Measurements from ENCODE around the gene B2M. TPM values are rescaled to one million over a fixed set of nuclear protein-coding genes. Genes with fewer than 3 reads are reported as not detected.
"Not testable (repeated sequence)": the region's sequence is repeated elsewhere in the genome, so short reads cannot be mapped to it uniquely, and the experiment has no call there.

Gene B2M
- total RNA-seq, 1 experiment from 2014 or later: 2,056 TPM

DNA sequence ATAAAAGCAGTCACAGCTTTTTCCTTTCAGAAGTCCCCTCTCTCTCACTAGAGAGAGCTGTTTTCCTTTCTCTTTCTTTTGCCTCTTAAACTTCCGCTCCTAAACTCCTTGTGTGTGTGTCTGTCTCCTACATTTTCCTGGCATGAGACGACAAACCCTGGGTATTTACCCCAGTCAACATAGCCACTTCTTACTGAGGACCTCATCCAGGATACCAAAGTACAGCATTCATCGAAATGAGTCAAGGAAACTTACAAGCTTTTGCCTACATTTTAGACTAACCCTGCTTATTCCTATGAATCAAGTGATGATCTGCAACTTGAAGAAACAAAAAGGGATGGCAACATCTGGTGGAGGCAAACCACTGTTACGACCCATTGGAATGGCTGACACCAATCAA lies 16.9 kb upstream of the B2M start:
- in situ Hi-C loops (cut with HindIII; ENCODE audit: low pct_unique_long_range_greater_than_20kb, low sequenced_read_pairs): no loop called here
- no peak for DNase-seq (ENCODE audit: low read depth)

DNA sequence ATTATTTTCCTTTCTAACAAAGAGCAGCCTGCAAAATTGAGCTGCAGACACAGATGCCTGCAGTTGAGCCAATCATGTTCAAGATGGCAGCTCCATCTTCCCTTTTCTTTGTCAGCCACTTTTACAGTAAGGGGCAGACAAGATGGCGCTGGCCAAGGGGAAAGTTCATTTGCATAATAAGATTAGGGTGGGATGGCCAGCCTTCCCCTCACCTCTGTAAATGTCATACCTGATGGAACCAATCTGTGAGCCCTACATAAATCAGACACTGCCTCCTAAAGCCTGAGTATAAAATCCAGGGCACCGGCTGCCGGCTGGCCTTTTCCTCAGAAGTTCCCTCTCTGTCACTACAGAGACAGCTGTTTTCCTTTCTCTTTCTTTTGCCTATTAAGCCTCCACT lies 16.0 kb upstream of the B2M start:
- DNase-seq (ENCODE audit: low read depth): no peak
- in situ Hi-C loops (cut with HindIII; ENCODE audit: low pct_unique_long_range_greater_than_20kb, low sequenced_read_pairs): no loop called here

DNA sequence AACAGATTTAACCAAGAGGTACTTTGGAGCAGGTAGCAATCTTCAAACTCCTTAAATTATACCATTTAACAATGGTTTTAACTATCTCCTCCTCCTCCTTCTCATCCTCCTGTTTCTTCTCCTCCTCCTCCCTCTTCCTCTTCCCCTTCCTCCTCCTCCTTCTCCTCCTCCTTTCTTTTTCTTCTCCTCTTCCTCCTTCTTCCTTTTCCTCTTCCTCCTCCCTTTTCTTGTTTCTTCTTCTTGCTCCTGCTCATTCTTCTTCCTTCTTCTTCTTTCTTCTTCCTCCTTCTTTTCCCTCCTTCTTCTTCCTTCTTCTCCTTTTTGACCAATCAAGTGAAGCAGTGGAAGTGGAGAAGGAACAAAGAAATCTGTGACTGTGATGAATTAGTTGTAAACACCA lies 14.3 kb upstream of the B2M start:
- DNase-seq (ENCODE audit: low read depth): no peak
- in situ Hi-C loops (cut with HindIII; ENCODE audit: low pct_unique_long_range_greater_than_20kb, low sequenced_read_pairs): no loop called here

DNA sequence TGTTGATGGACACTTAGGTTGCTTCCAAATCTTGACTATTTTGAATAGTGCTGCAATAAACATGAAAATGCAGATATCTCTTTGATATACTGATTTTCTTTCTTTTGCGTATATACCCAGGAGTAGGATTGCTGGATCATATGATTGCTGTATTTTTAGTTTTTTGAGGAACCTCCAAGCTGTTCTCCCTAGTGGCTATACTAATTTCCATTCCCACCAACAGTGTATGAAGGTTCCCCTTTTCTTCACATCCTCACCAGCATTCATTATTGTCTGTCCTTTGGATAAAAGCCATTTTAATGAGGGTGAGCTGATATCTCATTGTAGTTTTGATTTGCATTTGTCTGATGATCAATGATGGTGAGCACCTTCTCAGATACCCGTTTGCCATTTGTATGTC lies 12.7 kb upstream of the B2M start:
- no peak for DNase-seq (ENCODE audit: low read depth)
- in situ Hi-C loops (cut with HindIII; ENCODE audit: low pct_unique_long_range_greater_than_20kb, low sequenced_read_pairs): no loop called here

DNA sequence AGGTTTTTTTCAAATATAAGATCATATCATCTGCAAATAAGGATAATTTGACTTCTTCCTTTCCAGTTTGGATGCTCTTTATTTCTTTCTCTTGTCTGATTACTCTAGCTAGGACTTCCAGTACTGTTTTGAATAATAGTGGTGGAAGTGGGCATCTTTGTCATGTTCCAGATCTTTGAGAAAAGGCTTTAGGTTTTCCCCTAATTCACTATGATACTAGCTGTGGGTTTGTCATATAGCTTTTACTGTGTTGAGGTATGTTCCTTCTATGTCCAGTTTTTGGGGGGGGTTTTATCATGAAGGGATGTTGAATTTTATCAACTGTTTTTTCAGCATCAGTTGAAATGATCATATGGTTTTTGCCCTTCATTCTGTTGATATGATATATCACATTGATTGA lies 10.6 kb upstream of the B2M start:
- DNase-seq (ENCODE audit: low read depth); in situ Hi-C loops (cut with HindIII; ENCODE audit: low pct_unique_long_range_greater_than_20kb, low sequenced_read_pairs): not testable (repeated sequence)

DNA sequence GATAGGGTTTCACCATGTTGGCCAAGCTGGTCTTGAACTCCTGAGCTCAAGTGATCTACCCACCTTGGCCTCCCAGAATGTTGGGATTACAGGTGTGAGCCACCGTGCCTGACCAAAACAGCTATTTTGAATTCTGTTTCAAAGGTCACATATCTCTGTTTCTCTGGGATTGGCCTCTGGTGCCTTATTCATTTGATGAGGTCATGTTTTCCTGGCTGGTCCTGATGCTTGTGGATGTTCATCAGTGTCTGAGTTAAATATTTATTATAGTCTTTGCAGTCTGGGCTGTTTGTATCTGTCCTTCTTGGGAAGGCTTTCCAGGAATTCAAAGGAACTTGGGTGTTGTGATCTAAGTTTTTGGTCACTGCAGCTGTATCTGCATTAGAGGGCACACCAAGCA lies 5.3 kb upstream of the B2M start:
- DNase-seq (ENCODE audit: low read depth): no peak
- in situ Hi-C loops (cut with HindIII; ENCODE audit: low pct_unique_long_range_greater_than_20kb, low sequenced_read_pairs): no loop called here

DNA sequence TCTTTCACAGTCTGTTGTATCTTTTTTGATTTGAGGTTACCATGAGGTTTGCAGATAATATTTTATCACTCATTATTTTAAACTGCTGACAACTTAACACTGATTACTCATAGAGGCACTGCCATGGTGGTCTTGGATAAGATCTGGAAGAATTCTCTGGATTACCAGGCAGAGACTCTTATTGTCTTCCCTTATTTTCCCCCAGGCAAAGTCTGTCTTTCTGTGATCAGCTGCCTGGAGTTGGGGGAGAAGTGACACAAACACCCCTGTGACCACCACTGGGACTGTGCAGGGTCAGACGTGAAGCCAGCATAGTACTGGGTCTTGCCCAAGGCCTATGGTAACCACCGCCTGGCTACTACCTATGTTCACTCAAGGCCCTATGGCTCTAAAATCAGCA lies 4.9 kb upstream of the B2M start:
- DNase-seq (ENCODE audit: low read depth): no peak
- in situ Hi-C loops (cut with HindIII; ENCODE audit: low pct_unique_long_range_greater_than_20kb, low sequenced_read_pairs): no loop called here

DNA sequence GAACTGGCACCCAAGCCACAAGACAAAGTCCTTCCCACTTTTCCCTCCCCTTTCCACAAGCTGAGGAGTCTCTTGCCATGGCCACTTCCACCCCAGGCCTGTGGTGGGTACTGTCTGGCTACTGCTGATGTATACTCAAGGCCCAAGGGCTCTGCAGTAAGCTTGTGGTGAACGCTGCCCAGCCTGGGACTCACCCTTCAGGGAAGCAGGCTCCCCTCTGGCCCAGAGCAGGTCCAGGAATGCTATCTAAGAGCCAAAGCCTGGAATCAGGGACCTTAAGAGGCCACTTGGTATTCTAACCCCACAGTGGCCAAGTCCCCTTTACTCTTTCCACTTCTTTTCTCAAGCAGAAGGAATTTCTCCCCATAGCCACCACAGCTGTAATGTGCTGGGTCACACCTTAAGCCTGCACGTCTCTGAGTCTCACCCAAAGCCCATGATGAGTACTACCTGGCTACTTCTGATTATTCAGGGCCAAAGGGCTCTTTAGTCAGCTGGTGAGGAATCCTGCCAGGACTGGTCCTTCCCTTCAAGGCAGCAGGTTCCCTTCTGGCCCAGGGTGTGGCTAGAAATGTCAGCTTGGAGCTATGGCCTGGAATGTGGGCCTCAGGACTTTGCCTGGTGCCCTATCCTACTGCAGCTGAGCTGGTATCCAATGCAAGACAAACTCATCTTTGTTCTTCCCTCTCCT lies 4.2 kb upstream of the B2M start:
- in situ Hi-C loops (cut with HindIII; ENCODE audit: low pct_unique_long_range_greater_than_20kb, low sequenced_read_pairs): no loop called here
- DNase-seq (ENCODE audit: low read depth): no peak

DNA sequence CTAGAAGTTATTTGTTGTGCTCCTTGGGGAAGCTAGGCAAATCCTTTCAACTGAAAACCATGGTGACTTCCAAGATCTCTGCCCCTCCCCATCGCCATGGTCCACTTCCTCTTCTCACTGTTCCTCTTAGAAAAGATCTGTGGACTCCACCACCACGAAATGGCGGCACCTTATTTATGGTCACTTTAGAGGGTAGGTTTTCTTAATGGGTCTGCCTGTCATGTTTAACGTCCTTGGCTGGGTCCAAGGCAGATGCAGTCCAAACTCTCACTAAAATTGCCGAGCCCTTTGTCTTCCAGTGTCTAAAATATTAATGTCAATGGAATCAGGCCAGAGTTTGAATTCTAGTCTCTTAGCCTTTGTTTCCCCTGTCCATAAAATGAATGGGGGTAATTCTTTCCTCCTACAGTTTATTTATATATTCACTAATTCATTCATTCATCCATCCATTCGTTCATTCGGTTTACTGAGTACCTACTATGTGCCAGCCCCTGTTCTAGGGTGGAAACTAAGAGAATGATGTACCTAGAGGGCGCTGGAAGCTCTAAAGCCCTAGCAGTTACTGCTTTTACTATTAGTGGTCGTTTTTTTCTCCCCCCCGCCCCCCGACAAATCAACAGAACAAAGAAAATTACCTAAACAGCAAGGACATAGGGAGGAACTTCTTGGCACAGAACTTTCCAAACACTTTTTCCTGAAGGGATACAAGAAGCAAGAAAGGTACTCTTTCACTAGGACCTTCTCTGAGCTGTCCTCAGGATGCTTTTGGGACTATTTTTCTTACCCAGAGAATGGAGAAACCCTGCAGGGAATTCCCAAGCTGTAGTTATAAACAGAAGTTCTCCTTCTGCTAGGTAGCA lies 851 bp upstream of the B2M start:
- in situ Hi-C loops (cut with HindIII; ENCODE audit: low pct_unique_long_range_greater_than_20kb, low sequenced_read_pairs): no loop called here
- peak; percentile 48 for DNase-seq (ENCODE audit: low read depth)

DNA sequence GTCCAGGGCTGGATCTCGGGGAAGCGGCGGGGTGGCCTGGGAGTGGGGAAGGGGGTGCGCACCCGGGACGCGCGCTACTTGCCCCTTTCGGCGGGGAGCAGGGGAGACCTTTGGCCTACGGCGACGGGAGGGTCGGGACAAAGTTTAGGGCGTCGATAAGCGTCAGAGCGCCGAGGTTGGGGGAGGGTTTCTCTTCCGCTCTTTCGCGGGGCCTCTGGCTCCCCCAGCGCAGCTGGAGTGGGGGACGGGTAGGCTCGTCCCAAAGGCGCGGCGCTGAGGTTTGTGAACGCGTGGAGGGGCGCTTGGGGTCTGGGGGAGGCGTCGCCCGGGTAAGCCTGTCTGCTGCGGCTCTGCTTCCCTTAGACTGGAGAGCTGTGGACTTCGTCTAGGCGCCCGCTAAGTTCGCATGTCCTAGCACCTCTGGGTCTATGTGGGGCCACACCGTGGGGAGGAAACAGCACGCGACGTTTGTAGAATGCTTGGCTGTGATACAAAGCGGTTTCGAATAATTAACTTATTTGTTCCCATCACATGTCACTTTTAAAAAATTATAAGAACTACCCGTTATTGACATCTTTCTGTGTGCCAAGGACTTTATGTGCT lies 527 bp downstream of the B2M start:
- DNase-seq (ENCODE audit: low read depth): peak; percentile 11
- in situ Hi-C loops (cut with HindIII; ENCODE audit: low pct_unique_long_range_greater_than_20kb, low sequenced_read_pairs): no loop called here

DNA sequence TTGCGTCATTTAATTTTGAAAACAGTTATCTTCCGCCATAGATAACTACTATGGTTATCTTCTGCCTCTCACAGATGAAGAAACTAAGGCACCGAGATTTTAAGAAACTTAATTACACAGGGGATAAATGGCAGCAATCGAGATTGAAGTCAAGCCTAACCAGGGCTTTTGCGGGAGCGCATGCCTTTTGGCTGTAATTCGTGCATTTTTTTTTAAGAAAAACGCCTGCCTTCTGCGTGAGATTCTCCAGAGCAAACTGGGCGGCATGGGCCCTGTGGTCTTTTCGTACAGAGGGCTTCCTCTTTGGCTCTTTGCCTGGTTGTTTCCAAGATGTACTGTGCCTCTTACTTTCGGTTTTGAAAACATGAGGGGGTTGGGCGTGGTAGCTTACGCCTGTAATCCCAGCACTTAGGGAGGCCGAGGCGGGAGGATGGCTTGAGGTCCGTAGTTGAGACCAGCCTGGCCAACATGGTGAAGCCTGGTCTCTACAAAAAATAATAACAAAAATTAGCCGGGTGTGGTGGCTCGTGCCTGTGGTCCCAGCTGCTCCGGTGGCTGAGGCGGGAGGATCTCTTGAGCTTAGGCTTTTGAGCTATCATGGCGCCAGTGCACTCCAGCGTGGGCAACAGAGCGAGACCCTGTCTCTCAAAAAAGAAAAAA lies 1.2 kb downstream of the B2M start:
- peak; percentile 77 for DNase-seq (ENCODE audit: low read depth)
- in situ Hi-C loops (cut with HindIII; ENCODE audit: low pct_unique_long_range_greater_than_20kb, low sequenced_read_pairs): no loop called here

DNA sequence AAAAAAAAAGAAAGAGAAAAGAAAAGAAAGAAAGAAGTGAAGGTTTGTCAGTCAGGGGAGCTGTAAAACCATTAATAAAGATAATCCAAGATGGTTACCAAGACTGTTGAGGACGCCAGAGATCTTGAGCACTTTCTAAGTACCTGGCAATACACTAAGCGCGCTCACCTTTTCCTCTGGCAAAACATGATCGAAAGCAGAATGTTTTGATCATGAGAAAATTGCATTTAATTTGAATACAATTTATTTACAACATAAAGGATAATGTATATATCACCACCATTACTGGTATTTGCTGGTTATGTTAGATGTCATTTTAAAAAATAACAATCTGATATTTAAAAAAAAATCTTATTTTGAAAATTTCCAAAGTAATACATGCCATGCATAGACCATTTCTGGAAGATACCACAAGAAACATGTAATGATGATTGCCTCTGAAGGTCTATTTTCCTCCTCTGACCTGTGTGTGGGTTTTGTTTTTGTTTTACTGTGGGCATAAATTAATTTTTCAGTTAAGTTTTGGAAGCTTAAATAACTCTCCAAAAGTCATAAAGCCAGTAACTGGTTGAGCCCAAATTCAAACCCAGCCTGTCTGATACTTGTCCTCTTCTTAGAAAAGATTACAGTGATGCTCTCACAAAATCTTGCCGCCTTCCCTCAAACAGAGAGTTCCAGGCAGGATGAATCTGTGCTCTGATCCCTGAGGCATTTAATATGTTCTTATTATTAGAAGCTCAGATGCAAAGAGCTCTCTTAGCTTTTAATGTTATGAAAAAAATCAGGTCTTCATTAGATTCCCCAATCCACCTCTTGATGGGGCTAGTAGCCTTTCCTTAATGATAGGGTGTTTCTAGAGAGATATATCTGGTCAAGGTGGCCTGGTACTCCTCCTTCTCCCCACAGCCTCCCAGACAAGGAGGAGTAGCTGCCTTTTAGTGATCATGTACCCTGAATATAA lies 2.0 kb downstream of the B2M start:
- DNase-seq (ENCODE audit: low read depth): peak; percentile 52
- in situ Hi-C loops (cut with HindIII; ENCODE audit: low pct_unique_long_range_greater_than_20kb, low sequenced_read_pairs): no loop called here

DNA sequence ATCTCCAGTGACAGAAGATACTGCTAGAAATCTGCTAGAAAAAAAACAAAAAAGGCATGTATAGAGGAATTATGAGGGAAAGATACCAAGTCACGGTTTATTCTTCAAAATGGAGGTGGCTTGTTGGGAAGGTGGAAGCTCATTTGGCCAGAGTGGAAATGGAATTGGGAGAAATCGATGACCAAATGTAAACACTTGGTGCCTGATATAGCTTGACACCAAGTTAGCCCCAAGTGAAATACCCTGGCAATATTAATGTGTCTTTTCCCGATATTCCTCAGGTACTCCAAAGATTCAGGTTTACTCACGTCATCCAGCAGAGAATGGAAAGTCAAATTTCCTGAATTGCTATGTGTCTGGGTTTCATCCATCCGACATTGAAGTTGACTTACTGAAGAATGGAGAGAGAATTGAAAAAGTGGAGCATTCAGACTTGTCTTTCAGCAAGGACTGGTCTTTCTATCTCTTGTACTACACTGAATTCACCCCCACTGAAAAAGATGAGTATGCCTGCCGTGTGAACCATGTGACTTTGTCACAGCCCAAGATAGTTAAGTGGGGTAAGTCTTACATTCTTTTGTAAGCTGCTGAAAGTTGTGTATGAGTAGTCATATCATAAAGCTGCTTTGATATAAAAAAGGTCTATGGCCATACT lies 4.0 kb downstream of the B2M start:
- in situ Hi-C loops (cut with HindIII; ENCODE audit: low pct_unique_long_range_greater_than_20kb, low sequenced_read_pairs): no loop called here

DNA sequence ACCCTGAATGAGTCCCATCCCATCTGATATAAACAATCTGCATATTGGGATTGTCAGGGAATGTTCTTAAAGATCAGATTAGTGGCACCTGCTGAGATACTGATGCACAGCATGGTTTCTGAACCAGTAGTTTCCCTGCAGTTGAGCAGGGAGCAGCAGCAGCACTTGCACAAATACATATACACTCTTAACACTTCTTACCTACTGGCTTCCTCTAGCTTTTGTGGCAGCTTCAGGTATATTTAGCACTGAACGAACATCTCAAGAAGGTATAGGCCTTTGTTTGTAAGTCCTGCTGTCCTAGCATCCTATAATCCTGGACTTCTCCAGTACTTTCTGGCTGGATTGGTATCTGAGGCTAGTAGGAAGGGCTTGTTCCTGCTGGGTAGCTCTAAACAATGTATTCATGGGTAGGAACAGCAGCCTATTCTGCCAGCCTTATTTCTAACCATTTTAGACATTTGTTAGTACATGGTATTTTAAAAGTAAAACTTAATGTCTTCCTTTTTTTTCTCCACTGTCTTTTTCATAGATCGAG lies 4.5 kb downstream of the B2M start:
- no peak for DNase-seq (ENCODE audit: low read depth)
- in situ Hi-C loops (cut with HindIII; ENCODE audit: low pct_unique_long_range_greater_than_20kb, low sequenced_read_pairs): no loop called here

More for the DNA sequence above, 4.0 kb downstream of the B2M start:
- no peak for DNase-seq (ENCODE audit: low read depth)

DNA sequence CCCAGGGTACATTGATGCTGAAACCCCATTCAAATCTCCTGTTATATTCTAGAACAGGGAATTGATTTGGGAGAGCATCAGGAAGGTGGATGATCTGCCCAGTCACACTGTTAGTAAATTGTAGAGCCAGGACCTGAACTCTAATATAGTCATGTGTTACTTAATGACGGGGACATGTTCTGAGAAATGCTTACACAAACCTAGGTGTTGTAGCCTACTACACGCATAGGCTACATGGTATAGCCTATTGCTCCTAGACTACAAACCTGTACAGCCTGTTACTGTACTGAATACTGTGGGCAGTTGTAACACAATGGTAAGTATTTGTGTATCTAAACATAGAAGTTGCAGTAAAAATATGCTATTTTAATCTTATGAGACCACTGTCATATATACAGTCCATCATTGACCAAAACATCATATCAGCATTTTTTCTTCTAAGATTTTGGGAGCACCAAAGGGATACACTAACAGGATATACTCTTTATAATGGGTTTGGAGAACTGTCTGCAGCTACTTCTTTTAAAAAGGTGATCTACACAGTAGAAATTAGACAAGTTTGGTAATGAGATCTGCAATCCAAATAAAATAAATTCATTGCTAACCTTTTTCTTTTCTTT lies 5.8 kb downstream of the B2M start:
- in situ Hi-C loops (cut with HindIII; ENCODE audit: low pct_unique_long_range_greater_than_20kb, low sequenced_read_pairs): no loop called here
- DNase-seq (ENCODE audit: low read depth): no peak

DNA sequence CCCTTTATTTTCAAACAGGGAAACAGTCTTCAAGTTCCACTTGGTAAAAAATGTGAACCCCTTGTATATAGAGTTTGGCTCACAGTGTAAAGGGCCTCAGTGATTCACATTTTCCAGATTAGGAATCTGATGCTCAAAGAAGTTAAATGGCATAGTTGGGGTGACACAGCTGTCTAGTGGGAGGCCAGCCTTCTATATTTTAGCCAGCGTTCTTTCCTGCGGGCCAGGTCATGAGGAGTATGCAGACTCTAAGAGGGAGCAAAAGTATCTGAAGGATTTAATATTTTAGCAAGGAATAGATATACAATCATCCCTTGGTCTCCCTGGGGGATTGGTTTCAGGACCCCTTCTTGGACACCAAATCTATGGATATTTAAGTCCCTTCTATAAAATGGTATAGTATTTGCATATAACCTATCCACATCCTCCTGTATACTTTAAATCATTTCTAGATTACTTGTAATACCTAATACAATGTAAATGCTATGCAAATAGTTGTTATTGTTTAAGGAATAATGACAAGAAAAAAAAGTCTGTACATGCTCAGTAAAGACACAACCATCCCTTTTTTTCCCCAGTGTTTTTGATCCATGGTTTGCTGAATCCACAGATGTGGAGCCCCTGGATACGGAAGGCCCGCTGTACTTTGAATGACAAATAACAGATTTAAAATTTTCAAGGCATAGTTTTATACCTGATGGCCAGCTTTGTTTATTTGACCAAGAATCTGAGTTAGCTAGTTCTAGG lies 7.0 kb downstream of the B2M start:
- in situ Hi-C loops (cut with HindIII; ENCODE audit: low pct_unique_long_range_greater_than_20kb, low sequenced_read_pairs): no loop called here
- DNase-seq (ENCODE audit: low read depth): no peak
